ENCODE results near the gene TMEM50A.
A peak's percentile ranks its signal among the peaks of the same experiment; 100 is the strongest.
"Not testable (repeated sequence)": the region's sequence is repeated elsewhere in the genome, so short reads cannot be mapped to it uniquely, and the experiment has no call there.

The TMEM50A gene

DNA sequence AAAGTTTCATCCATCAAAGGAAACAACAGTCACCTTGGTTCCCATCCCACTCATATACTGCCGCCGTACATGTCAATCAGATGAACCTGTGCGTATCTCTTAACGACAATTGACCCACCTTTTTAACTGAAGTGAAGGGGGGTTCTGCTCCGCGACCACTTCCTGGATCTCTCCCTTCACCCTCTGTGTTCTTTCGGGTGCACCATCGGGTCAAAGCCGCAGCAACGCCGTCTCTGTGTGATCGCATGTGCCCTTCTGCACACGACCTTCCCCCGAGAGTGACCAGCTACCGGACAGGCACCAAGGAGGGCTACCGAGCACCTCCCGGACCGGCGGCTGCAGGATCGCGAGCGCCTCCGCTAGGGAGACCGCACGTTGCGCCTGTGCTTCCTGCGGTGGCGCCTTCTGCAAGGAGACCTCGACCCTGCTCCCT is 1.2 kb upstream of the TMEM50A start:
- peak; percentile 9 for DNase-seq (ENCODE audit: low spot score)

DNA sequence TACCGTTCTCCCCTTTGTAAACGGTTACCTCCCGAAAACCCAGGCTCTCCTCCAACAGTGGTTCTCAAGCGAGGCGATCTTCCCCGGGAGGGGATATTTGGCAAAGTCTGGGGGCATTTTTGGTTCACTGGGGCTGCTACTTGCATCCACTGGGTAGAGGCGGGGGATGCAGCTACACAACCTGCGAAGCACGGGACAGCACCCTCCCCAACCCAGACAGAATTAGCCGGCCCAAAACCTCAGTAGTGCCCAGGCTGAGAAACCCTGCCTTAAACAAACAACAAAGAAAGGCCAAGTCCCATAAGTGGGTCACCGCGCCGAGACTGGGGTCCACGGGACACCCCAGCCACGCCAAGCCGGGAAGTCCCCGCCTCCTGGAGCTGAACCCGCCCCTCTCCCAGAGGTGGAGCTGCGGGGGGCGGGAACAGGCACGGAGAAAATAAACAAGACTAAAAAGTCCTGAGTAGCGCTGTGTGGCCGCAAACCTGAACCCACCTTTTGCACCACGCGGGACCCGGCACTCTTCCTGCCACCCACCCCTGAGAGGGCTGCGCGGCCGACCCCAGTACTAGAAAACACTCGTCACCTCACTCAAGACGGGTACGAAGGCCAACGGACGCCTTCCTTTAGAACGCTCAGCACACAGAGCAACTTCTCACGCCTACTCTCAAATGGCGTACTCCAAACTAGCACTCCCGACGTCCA is 499 bp upstream of the TMEM50A start:
- DNase-seq (ENCODE audit: low spot score), result not testable (repeated sequence)

DNA sequence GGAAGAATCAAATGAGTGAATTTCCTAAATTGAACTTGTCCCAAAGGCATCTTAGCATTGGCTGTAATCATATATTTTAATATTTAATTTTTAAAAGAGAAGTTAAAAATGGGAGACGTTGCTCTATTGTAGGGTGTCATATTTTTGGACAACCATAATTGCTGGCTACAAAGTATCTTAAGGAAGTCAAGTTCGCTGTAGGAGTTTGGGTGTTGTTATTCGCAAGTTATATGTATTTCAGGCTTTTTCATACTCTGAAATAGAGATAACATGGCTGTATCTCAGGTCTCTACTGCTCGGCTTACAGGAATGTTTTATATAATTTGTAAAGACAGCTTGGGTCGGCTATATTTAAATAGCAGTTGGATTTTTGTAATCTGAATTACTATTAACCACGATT is 852 bp downstream of the TMEM50A start:
- DNase-seq (ENCODE audit: low spot score), result no peak

DNA sequence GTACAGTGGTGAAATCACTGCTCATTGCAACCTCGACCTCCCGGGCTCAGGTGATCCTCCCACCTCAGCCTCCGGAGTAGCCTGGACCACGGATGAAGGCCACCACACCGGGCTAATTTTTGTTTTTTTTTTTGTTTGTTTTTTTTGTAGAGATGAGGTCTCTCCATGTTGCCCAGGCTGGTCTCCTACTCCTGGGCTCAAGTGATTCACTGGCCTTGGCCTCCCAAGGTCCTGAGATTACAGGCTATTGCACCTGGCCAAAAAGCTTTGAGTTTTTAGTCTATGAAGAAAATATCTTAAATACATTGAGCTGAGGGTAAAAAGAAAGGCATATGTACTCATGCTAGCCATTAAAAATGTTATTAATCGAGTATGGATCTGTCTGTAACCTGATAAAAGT is 3.6 kb downstream of the TMEM50A start:
- DNase-seq (ENCODE audit: low spot score), result no peak

DNA sequence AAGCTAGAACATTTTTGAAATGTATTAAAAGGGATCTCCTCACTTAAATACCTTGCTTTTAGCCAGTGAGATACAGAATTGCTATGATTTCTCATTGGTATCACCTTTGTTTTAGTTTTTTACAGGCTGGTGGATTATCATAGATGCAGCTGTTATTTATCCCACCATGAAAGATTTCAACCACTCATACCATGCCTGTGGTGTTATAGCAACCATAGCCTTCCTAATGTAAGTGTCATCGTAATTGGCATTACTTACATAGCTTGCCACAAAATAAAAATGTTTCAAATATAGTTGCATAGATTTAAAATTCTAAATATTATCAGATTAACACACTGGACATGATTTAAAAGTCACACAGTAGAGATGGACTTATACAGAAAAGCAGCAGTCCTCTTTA is 4.7 kb downstream of the TMEM50A start:
- DNase-seq (ENCODE audit: low spot score), result no peak

DNA sequence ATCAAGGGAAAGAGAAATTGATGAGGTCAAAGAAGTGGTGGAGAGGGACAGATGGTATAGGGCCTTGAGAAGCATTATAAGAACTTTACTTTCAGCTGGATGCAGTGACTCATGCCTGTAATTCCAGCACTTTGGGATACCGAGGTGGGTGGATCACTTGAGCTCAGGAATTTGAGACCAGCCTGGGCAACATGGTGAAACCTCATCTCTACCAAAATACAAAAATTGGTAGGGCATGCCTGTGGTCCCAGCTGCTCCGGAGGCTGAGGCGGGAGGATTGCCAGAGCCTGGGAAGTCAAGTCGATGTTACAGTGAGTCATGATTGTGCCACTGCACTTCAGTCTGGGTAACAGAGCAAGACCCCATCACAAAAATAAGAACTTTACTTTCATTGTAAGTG is 5.7 kb downstream of the TMEM50A start:
- no peak for DNase-seq (ENCODE audit: low spot score)

DNA sequence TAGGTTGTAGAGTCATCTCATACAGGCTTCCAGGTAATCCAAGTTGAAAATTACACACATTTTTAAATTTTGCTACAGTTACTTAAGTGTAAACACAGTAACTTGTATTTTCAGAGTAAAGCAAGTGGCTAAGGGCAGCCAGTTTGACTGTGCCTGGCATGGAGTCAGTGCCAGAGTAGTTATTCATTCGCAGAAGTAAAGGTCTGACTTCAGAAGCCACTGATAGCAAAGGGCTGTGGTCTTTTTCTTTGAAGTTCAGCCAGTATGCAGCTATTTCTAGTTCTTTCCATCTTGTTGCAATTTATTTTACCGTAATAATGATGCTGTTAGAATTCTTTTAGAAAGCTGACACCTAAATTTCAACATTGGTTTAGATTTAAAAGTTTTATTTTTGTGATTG is 9.4 kb downstream of the TMEM50A start:
- DNase-seq (ENCODE audit: low spot score), result no peak

DNA sequence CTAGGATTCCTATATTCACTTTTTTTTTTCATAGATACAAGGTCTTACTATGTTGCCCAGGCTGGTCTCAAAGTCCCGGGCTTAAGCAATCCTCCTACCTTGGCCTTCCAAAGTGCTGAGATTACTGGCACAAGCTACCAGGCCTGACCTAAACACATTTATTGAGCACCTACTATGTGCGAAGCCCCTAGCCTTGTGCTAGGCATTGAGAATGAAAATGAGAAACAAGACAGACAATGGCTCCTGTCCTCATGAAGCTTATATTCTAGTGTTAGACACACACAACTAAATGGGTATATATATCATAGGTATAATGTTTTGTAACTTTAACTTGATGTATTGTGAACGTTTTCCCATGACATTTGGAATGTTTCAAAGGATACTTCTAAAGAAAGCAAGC is 11.5 kb downstream of the TMEM50A start:
- no peak for DNase-seq (ENCODE audit: low spot score)

DNA sequence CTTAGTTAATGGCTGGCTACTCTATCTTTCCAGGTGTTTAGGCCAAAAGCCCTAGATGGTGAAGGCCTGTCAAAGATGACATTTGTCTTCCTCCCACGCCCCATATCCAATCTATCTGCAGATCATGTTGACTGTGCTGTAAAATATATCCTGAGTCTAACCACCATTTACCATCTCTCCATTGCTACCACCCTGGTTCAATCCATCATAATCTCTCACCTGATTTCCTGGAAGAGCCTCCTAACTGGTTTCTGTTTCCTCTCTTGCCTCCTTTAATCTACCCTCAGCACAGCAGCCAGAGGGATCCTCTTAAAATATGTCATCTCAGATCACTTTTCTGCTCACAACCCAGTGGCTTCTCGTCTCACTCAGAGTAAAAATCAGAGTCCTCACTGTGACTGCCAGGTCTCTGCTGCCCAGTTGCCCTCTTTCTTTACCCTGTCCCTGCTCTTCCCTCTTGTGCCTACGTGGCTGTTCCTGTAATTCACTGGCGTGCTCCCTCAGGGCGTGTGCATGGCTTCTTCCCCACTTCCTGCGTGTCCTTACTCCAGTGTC is 17.8 kb downstream of the TMEM50A start:
- DNase-seq (ENCODE audit: low spot score), result no peak

DNA sequence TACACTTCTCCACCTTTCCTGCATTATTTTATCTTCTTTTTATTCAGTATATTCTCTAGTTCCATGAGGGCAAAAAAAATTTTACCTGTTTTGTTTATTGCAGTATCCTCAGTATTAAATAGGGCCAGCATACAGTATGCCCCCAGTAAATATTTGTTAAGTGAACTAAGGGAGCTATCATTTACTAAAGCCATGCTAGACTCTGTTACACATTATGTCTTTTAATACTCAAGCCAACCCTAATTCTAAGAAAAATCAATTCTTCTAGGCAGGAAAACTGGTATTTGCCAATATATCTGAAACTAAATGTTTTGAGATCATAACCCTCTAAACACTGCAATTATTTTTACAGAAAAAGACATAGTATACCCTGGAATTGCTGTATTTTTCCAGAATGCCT is 18.3 kb downstream of the TMEM50A start:
- DNase-seq (ENCODE audit: low spot score), result no peak

DNA sequence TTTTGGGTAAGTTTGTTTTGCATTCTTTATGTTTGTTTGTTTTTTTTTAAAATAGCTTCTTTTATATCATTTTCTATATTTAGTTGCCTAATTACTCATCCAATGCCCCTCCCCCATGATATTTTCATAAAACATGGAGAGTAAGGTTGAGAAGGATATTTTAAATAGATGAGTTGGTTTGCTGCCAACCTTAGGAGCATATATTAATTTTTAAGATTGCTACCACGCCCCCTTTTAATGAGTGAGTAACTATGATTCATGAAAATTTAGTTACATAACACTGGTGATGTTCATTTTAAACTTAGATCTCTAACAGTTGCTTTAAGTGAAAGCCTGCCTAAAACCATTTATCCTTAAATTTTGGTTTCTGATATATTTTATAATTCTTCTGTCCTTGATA is 18.7 kb downstream of the TMEM50A start:
- DNase-seq (ENCODE audit: low spot score), result no peak

DNA sequence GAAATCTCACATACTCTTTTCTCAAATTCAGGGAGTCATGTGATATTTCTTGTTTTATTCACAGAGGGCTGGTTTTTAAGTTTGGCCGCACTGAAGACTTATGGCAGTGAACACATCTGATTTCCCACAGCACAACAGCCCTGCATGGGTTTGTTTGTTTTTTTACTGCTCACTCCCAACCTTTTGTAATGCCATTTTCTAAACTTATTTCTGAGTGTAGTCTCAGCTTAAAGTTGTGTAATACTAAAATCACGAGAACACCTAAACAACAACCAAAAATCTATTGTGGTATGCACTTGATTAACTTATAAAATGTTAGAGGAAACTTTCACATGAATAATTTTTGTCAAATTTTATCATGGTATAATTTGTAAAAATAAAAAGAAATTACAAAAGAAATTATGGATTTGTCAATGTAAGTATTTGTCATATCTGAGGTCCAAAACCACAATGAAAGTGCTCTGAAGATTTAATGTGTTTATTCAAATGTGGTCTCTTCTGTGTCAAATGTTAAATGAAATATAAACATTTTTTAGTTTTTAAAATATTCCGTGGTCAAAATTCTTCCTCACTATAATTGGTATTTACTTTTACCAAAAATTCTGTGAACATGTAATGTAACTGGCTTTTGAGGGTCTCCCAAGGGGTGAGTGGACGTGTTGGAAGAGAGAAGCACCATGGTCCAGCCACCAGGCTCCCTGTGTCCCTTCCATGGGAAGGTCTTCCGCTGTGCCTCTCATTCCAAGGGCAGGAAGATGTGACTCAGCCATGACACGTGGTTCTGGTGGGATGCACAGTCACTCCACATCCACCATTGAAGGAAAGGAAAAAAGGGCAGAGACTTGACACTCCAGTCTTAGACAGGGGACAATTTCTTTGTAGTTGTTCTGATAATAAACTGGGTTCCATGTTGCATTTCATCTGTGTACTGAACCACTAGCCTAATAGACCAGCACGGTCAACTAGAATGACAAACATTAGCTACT is 22.8 kb downstream of the TMEM50A start:
- DNase-seq (ENCODE audit: low spot score), result no peak

DNA sequence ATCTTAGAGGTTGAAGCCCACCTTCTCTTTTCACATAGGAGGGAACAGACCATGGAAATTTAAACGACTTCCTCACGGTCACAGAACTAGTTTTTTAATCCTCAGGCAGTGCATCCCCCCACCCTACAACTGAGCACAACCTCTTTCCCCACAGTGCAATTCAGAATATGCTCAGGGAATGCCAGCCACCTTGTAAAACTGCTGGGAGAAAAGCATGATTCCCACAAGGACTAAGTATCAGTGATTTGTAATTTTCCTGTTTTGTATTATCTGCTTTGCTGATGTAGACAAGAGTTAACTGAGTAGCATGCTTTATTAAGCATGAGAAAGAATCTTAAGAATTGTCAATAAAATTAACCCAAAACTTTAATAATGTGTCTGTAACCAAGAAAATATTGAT is 23.8 kb downstream of the TMEM50A start:
- no peak for DNase-seq (ENCODE audit: low spot score)

DNA sequence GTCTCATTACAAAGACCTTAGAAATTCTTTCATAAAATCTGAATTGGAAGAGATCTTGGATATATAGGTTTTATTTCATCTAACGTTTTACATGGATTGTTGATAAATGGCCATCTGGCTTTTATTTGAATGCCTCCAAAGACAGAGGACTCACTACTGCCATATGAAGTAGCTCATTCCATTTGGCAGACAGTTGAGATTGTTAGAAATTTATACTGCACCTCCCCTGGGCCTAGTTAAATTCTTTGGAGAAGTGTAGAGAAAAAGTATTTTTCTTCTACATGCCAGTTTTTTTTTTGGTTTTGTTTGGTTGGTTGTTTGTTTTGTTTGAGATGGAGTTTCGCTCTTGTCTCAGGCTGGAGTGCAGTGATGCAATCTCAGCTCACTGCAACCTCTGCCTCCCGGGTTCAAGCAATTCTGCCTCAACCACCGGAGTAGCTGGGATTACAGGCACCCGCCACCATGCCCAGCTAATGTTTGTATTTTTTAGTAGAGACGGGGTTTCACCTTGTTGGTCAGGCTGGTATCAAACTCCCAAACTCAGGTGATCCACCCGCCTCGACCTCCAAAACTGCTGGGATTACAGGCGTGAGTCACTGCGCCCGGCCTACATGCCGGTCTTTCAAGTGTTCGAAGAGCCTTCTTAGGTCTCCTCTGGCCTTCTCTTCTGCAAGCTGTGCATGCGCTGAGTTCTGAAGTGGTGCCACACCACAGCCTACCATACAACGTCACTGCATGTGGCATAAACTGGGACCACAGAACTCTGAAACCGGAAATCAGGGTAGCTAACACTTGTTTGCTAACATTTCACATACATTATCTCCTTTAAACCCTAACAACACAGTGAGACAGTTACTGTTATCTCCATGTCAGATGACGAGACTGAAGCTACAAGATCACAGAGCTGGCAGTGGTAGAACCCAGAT is 24.8 kb downstream of the TMEM50A start:
- not testable (repeated sequence) for DNase-seq (ENCODE audit: low spot score)

DNA sequence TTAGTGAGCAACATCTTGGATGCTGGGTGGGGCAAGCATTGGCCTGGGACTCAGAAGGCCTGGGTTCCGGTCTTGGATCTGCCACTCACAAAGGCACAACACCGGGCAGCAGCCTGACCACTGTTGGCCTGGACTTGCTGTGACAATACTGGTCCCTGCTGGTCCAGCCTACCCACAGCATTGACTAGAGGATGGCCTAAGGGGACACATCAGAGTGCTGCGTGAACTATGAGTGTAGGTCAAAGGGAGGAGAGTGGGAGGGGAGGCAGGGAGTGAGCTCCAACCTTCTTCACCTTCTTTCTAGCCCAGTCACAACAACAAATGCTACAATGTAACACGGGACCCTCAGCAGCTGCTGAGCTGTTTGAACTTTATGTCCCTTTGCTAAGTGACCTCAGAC is 31.1 kb downstream of the TMEM50A start:
- peak; percentile 6 for DNase-seq (ENCODE audit: low spot score)

DNA sequence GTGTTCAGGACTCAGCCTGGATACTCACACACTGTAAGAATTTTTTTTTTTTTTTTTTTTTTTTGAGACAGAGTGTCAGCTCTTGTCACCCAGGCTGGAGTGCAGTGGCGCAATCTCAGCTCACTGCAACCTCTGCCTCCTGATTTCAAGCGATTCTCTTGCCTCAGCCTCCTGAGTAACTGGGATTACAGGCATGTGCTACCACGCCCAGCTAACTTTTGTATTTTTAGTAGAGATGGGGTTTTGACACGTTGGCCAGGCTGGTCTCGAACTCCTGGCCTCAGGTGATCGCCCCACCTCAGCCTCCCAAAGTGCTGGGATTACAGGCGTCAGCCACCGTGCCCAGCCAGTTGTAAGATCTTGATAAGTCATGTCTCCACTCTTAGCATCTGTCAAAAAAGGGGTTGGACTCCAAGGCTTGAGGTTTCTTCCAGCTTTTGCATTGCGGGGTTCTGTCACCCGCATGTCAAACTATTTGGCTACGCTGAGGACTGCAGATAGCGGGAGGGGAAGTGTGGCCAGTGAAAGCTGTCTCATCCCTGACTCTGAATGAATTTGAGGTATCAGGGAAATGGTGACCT is 31.6 kb downstream of the TMEM50A start:
- not testable (repeated sequence) for DNase-seq (ENCODE audit: low spot score)

DNA sequence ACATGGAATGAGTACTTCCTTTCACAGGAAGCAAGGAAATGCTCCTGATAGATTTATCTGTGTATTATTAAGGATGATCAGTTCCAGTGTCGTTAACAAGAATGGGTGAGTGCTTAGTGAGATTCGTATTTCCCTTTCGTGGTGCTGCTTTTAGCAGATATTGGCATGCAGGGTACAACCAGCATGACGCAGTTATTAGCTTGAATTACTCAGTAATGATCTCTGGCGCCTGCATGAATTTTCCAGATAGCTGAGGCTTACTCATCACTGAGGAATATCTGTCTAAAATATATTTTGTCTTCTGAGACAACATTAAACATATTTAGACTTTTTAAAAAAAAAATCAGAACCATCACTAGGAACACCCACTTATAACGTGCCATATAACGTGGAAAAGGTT is 33.6 kb downstream of the TMEM50A start:
- DNase-seq (ENCODE audit: low spot score), result not testable (repeated sequence)

DNA sequence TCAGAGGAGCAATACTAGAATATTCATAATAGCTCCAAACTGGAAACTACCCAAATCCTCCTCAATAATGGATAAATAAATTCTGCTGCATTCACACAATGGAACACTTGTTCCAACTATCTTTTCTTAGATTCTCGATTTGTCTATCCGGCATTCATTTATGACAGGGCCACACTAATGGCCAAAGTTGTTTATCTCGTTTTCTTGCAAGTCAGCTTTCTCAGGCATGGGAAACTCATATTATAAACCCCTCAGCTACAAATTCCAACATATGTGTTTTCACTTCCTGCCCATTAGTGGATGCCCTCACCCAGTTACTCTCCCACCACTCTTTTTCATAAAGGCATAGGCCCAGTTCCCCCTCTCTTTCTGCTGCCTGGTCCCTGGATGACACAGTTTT is 40.2 kb downstream of the TMEM50A start:
- DNase-seq (ENCODE audit: low spot score), result not testable (repeated sequence)

DNA sequence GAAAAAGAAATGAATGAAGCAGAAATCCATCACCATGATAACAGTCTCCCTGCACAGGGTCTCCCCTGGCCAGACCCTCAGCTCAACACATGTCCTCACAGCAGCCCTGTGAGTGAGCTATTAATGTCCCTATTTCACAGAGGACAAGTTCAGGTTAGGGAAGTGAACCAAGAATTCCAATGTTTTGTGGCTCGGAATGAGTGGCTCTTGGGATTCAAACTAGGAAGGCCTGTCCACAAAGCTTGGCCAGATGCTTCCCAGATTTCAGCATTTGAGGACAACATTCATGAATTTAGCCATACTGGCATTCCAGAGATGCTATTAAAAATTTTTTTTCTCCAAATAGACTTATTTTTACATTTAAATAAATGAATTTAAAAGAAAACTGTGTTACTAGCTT is 44.4 kb downstream of the TMEM50A start:
- not testable (repeated sequence) for DNase-seq (ENCODE audit: low spot score)

DNA sequence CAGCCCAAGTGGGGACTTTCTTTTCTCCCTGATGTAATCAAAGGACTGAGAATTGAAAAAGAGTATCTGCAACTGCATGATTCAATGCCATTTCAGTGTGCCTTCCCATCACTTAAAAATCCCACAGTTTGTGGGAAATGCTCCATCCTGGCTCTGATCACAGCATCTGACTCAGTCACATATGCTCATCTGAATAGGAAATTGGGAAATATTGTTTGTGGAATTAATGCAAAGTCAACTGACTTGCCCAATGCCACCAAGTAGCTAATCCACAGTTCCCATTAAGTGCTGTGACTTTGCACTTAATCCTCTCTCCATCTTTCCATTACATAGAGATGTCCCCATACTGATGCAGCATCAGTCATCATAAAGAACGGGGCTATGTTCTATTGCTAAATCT is 45.0 kb downstream of the TMEM50A start:
- DNase-seq (ENCODE audit: low spot score), result not testable (repeated sequence)

DNA sequence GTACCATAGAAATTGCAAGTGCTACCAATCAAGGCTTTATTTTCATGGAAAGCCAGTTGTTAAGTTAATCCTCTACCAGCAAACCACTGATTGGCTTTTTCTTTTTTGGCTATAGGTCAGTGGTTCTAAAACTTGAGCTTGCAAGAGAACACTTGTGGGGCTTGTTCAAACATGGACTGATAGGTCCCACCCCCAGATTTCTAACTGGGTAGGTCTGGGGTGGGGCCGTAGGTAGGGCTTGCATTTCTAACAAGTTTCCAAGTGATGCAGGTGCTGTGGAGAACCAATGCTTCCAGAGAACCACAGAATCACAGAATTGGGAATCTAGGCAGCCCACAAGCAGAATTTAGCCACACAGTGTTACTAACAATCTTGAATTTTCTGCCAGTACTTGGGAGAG is 45.7 kb downstream of the TMEM50A start:
- not testable (repeated sequence) for DNase-seq (ENCODE audit: low spot score)
